AG04450 (cell line): ENCODE results near the gene ADAT3. TPM values are rescaled to one million over a fixed set of nuclear protein-coding genes. Genes with fewer than 3 reads are reported as not detected.

ENCODE experiments used
- CTCF ChIA-PET: fragments of 300-600, 350-600 bp; formaldehyde crosslinking; extraction: SDS; loops from one replicate; lab custom pipeline; 2022; ENCODE audit warnings: antibody characterized with exemption, inconsistent platforms; lab: Charles Lee
- POLR2A ChIA-PET: fragments of 350-600 bp; formaldehyde crosslinking; extraction: SDS; loops from one replicate; lab custom pipeline; 2021; ENCODE audit warnings: antibody characterized with exemption, inconsistent platforms; lab: Yijun Ruan, JAX
- DNase-seq: peaks from one replicate; pipeline ENCODE4 v3.0.0-alpha.2; 2011; ENCODE audit warnings: low read depth, low spot score
- H3K27ac ChIP-seq: one replicate; pipeline ENCODE4 v1.5.1; 2012; ENCODE audit warnings: low read depth, low read length, control low read depth
- H3K27me3 ChIP-seq: one replicate; pipeline ENCODE4 v1.6.0; 2012; ENCODE audit warnings: low read length; ENCODE audit not compliant: control insufficient read depth, insufficient read depth
- H3K4me3 ChIP-seq: 2 replicates; pipeline ENCODE4 v1.5.1; 2011; ENCODE audit warnings: mild to moderate bottlenecking, low read depth, low read length, control low read depth
- H3K9me3 ChIP-seq: 2 replicates; pipeline ENCODE4 v1.5.1; 2012; ENCODE audit warnings: low read length; ENCODE audit not compliant: control insufficient read depth, insufficient read depth
- polyA plus RNA-seq: library from polyadenylated mRNA; depleted of rRNA; stranded (reverse); fragments of >200 nt; gene quantifications from 2 replicates; pipeline ENCODE4 v1.2.3, GENCODE V29; 2011
- TF ChIP-seq, protein P1 (sequence below): IDR thresholded peaks from 2 replicates; pipeline ENCODE4 v1.5.1; 2011; ENCODE audit warnings: low read depth, low read length, control low read depth, inconsistent platforms

ADAT3 gene
- polyA plus RNA-seq, 1 experiment: 0.35 TPM

DNA sequence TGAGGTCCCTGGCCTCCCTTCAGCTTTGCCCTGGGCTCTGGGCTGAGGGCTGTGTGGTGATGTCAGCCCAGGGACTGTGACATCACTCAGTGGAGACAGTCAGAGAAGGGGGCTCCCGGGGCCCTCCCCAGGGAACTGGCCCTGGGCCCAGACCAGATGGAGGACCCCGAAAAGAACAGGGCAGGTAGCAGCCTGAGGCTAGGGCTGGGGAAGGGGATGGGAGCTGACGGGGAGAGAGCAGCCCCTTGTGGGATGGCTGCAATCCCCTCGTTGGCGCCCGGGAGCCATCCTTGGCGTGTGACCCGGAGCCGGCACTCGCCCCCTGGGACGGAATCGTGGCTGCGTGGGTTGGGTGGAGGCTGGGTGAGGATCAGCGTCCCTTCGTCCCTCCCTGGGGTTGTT lies 49.3 kb downstream of the ADAT3 start:
- CTCF ChIA-PET: no interaction called here
- no peak overlapping the region for H3K4me3 ChIP-seq
- H3K27me3 ChIP-seq: no peaks in the 10 kb centered on the region
- H3K27ac ChIP-seq: no peak overlapping the region
- TF ChIP-seq, protein P1, sequence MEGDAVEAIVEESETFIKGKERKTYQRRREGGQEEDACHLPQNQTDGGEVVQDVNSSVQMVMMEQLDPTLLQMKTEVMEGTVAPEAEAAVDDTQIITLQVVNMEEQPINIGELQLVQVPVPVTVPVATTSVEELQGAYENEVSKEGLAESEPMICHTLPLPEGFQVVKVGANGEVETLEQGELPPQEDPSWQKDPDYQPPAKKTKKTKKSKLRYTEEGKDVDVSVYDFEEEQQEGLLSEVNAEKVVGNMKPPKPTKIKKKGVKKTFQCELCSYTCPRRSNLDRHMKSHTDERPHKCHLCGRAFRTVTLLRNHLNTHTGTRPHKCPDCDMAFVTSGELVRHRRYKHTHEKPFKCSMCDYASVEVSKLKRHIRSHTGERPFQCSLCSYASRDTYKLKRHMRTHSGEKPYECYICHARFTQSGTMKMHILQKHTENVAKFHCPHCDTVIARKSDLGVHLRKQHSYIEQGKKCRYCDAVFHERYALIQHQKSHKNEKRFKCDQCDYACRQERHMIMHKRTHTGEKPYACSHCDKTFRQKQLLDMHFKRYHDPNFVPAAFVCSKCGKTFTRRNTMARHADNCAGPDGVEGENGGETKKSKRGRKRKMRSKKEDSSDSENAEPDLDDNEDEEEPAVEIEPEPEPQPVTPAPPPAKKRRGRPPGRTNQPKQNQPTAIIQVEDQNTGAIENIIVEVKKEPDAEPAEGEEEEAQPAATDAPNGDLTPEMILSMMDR: no peak
- POLR2A ChIA-PET: no interaction called here
- peaks cover 11% of the 10 kb centered on the region; the same call in 1 of the 2 replicates for H3K9me3 ChIP-seq
- no peak for DNase-seq

DNA sequence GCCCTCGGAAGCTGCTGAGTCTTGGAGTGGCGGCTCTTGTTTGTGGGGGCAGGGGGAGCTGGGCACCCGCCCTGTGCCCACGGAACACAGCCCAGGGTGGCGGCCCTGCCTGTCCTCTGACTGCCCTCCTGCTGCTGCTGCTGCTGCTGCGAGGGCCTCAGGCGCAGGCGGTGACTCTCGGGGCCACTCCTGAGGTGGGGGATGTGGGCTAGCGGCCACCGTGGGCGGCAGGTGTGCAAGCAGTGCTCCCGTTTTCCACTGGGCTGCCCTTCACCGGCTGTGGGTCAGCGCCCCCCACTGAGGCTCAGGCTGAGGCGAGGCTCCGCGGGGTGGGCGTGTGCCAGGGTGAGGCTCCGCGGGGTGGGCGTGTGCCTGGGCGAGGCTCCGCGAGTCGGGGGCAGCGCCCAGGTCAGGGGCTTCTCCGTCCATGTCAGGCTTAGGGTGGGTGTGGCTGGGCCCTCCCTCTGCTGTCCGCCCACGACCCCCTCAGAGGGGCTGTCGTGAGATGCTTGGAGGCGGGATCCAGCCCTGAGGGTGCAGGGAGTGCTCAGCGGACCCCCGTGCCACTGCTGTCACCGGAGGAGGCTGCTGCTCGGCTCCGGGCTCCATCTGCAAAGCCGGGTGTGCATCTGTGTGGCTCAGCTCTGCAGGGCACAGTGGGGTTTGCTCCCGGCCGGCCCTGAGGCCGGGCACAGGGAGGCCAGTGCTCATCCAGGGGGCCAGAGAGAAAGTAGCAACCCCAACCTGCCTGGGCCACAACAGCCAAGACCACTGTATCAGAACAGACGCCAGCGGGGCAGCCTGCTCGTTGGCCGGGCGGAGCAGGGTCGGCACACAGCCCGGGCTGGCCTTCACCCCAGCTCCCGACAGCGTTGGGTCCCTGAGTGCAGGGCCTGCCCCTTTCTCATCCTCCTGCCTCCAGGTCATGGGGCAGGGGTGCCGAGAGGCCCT lies 50.2 kb downstream of the ADAT3 start:
- H3K27ac ChIP-seq: no peak overlapping the region
- POLR2A ChIA-PET: no interaction called here
- H3K4me3 ChIP-seq: no peak overlapping the region
- DNase-seq: no peak
- CTCF ChIA-PET: interaction anchor here (0.5 kb wide), 1 partner anchor 10 kb away, joined by 10 read pairs; no protein-coding TSS in a partner anchor
- H3K27me3 ChIP-seq: no peaks in the 10 kb centered on the region
- TF ChIP-seq, protein P1: no peak
- peaks cover 8% of the 10 kb centered on the region; the same call in 1 of the 2 replicates for H3K9me3 ChIP-seq

DNA sequence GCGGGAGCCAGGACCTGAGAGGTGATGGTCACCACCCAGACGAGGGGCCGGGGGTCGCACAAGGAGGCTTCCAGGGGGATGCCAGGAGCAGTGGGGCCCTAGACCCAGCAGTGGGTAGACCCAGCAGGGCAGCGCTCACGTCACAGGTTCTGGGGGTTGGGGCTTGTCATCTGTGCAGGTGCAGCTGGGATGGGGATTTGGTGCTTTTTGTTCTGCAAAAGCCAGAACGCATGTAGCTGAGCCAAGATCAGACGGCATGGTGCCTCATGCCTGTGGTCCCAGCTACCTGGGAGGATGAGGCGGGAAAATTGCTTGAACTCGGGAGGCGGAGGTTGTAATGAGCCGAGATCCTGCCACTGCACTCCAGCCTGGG lies 50.9 kb downstream of the ADAT3 start:
- DNase-seq: no peak
- CTCF ChIA-PET: no interaction called here
- Histone ChIP-seq H3K27ac (no peak overlapping the region), H3K9me3 (peaks cover 3% of the 10 kb centered on the region; the same call in 1 of the 2 replicates), H3K27me3 (no peaks in the 10 kb centered on the region), H3K4me3 (no peak overlapping the region)
- TF ChIP-seq, protein P1: no peak
- POLR2A ChIA-PET: no interaction called here

DNA sequence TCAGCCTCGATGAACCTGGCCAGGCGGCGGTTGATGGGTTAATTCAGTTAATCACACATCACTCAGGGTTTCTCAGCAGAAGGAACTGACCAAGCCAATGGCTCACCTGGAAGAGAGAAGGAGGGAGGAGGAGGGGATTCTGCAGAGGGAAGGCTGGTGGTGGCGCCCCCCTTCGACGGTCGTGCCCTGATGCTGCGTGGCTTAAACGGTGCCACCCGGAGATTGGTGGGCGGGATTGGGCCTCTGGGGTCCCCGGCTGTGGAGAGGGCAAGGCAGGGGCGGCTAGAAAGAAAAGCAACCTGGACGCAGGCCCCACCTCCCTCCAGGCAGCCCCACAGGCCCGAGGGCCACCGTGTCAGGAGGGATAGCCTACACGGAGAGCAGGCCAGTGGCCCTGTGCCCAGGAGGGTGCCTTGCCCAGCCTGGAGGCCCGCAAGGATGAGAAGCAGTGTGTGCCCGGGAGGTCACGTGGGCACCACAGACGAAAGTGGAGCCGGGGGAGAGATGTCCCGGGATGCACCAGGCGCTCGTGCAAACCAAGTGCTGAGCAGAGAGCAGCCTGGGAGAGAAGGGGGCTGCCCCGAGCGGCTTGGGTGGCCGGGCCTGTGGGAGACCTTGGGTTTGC lies 51.8 kb downstream of the ADAT3 start:
- Histone ChIP-seq H3K27ac (no peak overlapping the region), H3K4me3 (no peak overlapping the region), H3K9me3 (peaks cover 1% of the 10 kb centered on the region; the same call in 1 of the 2 replicates), H3K27me3 (no peaks in the 10 kb centered on the region)
- no peak for DNase-seq
- ChIA-PET POLR2A (no interaction called here), CTCF (no interaction called here)
- TF ChIP-seq, protein P1: no peak
